Measurements from ENCODE around the gene PTPN22.

- TF ChIP-seq, protein P1, sequence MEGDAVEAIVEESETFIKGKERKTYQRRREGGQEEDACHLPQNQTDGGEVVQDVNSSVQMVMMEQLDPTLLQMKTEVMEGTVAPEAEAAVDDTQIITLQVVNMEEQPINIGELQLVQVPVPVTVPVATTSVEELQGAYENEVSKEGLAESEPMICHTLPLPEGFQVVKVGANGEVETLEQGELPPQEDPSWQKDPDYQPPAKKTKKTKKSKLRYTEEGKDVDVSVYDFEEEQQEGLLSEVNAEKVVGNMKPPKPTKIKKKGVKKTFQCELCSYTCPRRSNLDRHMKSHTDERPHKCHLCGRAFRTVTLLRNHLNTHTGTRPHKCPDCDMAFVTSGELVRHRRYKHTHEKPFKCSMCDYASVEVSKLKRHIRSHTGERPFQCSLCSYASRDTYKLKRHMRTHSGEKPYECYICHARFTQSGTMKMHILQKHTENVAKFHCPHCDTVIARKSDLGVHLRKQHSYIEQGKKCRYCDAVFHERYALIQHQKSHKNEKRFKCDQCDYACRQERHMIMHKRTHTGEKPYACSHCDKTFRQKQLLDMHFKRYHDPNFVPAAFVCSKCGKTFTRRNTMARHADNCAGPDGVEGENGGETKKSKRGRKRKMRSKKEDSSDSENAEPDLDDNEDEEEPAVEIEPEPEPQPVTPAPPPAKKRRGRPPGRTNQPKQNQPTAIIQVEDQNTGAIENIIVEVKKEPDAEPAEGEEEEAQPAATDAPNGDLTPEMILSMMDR (IDR thresholded peaks at IDR 0.05): no peak
- no peak for TF ChIP-seq POLR2A (IDR thresholded peaks at IDR 0.05)
These were observed 82.7 kb downstream of the PTPN22 start for GRCh38 chr1:113788802-113789201.

Data from heart left ventricle (tissue), 13 donors.